Smooth muscle cell of trachea (primary cell): ENCODE measurements around the gene SWT1. TPM values are rescaled to one million over a fixed set of nuclear protein-coding genes. Genes with fewer than 3 reads are reported as not detected.

Source experiments
- total RNA-seq: library from RNA; depleted of rRNA; stranded (reverse); fragments of >200 nt; gene quantifications from 2 replicates; pipeline ENCODE4 v1.2.1, GENCODE V29; 2014

The SWT1 gene, protein sequence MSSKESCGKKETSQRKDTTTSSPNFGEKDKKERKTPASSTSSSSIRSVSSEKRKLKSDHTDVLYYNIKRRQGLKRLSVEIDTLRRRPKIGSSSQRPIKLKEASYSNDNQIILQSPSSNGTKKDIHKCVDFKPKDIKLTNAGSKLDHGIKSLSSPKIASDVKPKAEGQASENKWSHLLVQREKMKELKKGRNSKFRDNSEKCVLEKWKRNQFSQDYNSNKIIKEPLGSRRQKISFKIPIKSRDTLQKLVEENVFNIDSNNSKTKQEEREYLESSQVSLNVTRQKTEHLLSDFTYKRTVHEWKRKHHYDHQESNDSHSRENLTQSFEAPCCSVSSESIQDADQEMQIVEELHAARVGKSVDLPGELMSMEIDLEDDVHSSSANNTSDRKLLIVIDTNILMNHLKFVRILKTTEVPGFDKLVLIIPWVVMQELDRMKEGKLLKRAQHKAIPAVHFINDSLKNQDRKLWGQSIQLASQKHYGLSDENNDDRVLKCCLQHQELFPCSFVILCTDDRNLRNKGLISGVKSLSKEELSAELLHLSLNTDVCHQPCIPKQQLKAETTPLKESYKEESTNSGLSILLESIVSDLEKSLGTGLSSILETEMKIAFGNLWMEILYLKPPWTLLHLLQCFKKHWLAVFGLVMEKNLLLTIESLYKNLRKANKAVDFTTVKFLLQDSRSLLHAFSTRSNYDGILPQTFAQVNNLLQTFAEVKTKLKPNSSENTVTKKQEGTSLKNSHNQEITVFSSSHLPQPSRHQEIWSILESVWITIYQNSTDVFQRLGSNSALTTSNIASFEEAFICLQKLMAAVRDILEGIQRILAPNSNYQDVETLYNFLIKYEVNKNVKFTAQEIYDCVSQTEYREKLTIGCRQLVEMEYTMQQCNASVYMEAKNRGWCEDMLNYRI
- total RNA-seq, result 6.3 and 9.0 TPM in 2 replicates

DNA sequence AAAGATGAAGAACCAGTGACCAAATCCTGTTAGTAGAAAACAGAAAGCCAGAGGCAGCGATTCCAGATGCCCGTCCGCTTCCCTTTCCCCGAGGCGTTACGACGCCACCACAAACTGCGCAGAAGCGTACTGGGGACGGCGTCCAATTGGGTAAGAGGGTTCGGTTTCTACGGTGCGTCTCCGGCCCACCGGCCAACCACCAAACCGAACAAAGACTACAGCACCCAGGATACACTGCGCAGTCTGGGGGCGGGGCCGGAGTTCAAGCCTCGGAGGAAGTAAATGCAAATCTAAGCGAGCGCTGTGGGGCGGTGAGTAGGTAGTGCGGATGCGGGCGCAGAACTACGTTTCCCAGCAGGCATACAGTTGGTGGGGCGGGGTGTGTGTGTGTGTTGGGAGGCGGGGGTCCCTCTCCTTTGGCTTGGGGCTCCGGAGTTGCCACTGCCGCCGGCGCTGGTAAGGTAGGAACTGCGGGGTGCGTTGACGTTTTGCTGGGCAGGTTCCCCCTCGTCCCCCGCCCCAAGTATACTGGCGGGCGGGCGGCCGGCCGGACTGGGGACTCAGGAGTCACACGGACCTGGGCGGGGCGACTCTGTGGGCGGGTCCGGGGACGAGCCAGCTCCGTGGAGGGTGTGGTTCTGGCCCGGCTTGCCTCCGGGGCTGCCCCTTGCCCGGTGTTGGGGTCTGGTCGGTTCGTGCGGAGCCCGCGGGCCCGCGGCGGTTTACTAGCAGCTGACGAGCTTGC, at the start of gene SWT1, which contains the start of gene TRMT1L:
TSS of gene SWT1 (plus strand) at position 314 of the 745 bp plus-strand sequence. CDS start 3,675 bp downstream, outside the sequence.
TSS of gene TRMT1L (minus strand) at position 100 of the 745 bp plus-strand sequence. CDS start 241 bp downstream, outside the sequence.

DNA sequence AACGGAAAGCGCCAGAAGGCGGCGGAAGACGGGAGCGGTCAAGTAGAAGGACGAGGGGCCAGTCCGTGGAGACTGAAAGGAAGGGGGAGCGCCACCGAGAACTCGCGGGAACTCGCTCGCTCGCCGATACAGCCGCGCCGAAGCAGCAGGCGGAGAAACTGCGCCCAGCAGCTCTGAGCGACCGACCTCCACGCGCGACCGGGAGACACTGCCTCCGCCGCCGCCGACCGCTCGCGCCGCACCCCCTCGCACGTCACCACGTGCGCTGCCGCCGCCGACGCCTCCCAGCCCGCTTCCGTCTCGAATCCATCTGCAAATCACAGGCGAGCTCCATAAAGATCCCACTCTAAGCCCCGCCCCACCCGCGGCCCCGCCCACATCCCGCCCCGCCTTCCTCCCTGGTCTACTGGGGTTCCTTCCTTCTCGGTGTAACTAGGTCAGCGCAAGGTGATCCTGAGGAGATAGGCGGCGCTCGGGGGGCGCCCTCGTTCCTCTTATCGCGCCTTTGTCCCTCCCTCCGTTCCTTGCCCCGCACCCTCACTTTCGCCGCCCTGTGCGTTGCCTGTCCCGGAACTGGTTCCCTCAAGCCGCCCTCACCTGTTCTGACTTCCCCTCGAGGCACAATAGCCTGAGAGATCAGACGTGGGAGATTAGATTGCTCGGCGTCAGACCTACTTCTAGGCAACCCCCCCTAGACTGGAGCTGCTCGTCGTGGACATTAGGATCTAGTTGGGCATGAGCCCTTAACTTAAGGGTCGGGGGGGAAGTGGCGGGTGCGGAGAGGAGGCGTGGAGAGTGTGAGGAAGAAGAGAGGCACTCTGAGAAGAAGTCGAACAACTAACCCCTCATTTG, 160.3 kb downstream of the SWT1 start, which contains the start of gene IVNS1ABP:
TSS of gene IVNS1ABP (minus strand) at position 210 of the 852 bp plus-strand sequence. CDS start 7,750 bp downstream, outside the sequence.

Other genes starting within 250 kb of the SWT1 start
- gene NIBAN1, start 182.7 kb upstream of the SWT1 start, total RNA-seq, result 71.1 and 74.8 TPM in 2 replicates
- 28.3 and 32.3 TPM in 2 replicates for gene RNF2, start 111.6 kb upstream of the SWT1 start, total RNA-seq
- 26.1 and 46.4 TPM in 2 replicates for gene TRMT1L, start 214 bp upstream of the SWT1 start, total RNA-seq
- gene IVNS1ABP, start 160.1 kb downstream of the SWT1 start, total RNA-seq, result 23.5 and 32.6 TPM in 2 replicates